Muscle of back (tissue), 11 donors: ENCODE measurements around the gene FNTB. TPM values are rescaled to one million over a fixed set of nuclear protein-coding genes. Genes with fewer than 3 reads are reported as not detected.
"Not testable (repeated sequence)": the region's sequence is repeated elsewhere in the genome, so short reads cannot be mapped to it uniquely, and the experiment has no call there.

Experiments
- DNase-seq, 3 donors: peaks; one replicate each; pipeline versions ENCODE4 v3.0.0 to v3.0.0-alpha.2; 2013
- polyA plus RNA-seq, 10 donors: library from polyadenylated mRNA; unstranded; fragments of 120-200 nt; gene quantifications; one replicate each; pipeline ENCODE4 v1.2.1, GENCODE V29; 2013; ENCODE audit not compliant: insufficient read length in 10 of 10

FNTB gene
- polyA plus RNA-seq, 10 donors = 15.2 to 26.5 (median 19.6) TPM

DNA sequence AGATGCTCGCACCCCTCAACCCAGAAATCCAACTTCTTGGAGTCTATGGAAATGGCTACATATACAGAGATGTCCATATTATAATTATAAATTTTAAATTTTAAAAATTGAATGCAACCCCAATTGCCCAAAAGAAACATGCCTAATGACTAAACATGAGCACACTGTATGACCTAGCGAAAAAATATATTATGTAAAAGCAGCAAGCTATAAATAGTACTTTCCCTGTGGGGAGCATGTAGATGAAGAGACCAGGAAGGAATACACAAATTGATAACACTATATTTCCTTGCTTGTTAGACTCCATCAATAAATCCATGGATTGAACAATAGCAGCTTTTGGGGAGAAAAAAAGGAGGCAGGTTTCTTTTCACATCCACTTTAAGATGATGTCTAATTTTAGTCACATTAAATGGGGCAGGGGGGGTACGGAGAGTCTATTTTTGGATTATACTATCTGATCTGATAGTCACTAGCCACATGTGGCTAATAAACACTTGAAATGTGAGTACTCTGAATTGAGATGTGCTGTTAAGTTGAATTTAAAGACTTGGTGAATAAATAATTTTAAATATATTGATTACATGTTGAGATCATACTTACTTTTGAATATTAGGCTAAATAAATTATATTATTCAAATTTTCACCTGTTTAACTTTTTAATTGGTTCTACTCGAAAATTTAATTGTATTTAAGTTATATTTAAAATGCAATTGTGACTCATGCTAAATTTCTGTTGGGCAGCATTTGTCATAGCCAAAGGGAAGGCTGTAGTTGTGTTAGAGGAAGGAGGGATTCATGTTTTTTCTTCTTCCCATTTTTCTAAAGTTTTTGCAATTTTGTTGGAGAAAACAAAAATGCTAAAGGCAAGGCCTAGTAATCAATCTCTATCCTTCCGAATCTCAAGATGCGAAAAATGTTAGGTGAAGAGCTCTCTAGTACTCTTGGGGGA is 98.1 kb downstream of the FNTB start:
- no peak for DNase-seq

GRCh38 chr14:65086686-65087085 is 100.0 kb downstream of the FNTB start:
- DNase-seq = not testable (repeated sequence)

- not testable (repeated sequence) for DNase-seq
Measured at GRCh38 chr14:65087835-65088234, 101.1 kb downstream of the FNTB start.

- DNase-seq = no peak
Measured at GRCh38 chr14:65092349-65092748, 105.7 kb downstream of the FNTB start.

DNA sequence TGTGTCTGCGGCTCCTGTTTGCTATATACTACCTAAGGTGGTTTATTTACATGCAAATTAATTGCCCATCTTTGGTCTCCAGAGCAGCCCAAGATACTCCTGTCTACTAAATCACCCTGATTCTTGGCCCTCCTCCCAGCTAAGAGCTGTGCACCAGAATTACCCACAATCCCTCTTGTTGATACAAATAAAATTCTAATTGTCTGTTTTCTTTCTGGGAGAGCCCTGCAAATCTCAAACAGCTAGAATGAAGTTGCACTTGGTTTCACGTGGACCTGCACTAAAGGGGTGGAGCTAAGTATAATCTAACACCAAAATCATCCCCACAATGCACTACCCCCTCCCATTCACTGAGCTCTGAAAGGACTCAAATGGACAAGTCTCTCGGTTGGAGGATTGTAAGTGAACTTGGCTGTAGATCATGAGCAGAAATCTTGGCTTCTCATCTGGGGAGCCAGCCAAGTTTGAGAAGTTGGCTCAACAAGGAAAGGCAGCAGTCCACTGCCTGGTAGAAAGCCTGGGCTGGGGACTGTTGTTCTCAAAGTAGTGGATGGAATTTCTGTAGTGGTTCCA is 109.0 kb downstream of the FNTB start:
- DNase-seq = peak; percentile 73 to 92 (median 87)

GRCh38 chr14:65096323-65097089 is 109.8 kb downstream of the FNTB start:
- DNase-seq = peak in 1 of 3 donors; percentile 27

DNA sequence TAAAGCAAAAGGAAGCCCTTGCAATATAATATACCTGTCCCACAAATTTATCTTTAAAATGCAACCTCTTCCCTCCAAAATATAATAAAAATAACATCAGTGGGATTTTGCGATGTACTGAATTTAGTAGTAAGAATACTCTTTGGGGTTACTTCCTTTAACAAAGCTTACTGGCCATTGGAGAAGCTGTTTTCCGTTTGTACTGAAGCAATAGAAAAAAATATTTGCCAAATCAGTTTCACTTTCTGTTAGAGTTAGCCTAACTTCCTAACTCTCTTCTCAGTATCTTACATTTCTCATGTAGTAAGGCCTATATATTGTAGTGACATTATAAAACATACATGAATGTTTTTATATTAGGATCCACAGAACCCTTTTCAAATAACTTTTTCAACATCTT is 111.9 kb downstream of the FNTB start:
- DNase-seq = peak in 1 of 3 donors; percentile 24

- no peak for DNase-seq
Measured at GRCh38 chr14:65100922-65101541, 114.3 kb downstream of the FNTB start.

- DNase-seq = peak in 1 of 3 donors; percentile 28
Measured at GRCh38 chr14:65101631-65102440, 115.1 kb downstream of the FNTB start.

- peak; percentile 96 to 99 (median 98) for DNase-seq
Measured at GRCh38 chr14:65102441-65103149, 115.9 kb downstream of the FNTB start, which contains the start of gene MAX. MAX (minus strand) TSS chr14:65102517; CDS start chr14:65102339, 178 bp downstream.

DNA sequence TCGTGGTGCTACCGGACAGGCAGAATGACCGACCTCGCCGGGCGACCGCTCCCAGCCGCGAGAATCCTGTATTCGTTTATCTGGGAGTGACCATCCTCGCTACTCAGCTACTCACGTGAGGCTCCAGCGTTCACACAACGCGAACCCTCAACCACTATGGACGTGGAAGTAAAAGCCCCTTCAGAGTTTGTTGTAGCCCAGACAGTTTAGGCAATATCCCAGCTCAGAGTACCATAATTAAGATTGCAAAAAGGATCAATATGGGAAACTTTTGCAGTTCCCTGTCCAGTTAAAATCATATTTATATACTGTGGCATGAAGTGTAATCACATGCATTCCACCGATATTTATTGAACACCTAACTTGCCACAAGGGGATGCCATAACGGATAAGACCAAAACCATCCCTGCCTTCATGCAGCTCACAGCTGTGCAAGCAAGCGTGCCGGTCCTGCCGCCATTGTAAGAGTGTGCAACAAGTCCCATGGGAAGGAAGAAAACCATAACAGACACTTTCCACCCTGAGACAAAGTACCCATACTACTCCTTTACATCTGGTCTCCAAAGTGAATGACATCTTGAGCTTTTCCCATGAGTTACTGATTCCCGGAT is 116.6 kb downstream of the FNTB start:
- DNase-seq = peak in 1 of 3 donors; percentile 11

DNA sequence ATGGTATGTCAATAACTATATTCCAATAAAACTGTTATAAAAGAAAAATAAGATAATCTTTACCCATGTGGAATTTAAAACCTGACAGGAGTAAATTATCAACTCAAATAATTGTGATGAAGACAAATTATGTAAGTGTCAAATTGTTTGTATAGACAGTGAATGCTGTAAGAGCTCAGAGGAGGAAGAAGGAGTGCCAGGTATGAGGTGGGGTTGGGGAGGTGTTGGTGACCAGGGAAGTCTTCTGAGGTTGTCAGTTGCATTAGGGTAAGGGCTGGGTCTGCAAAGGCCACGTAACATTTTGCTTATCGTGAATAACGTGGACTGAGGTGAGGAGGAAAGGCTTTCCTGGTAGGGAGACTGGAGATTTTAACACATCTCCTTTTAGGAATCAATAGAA is 118.1 kb downstream of the FNTB start:
- DNase-seq = no peak

DNA sequence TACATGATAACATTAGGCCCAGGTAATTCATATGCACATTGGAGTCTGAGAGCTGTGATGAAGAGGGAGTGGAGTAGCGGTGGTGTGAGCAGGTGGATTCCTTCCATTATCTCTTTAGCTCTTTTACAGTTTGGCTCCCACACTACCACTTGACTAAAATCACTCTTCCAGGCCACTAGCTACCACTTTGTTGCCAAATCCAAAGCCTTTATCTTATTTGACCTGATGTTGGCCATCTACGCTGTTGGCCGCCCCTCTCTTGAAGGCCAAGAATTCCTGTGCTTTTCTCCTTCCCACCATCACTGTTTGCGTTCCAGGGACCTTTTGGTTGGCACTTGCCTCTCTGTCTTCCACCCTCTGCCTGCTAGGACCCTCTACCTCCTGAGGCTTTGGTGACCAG is 119.6 kb downstream of the FNTB start:
- no peak for DNase-seq

GRCh38 chr14:65106736-65107135 is 120.0 kb downstream of the FNTB start:
- no peak for DNase-seq

DNA sequence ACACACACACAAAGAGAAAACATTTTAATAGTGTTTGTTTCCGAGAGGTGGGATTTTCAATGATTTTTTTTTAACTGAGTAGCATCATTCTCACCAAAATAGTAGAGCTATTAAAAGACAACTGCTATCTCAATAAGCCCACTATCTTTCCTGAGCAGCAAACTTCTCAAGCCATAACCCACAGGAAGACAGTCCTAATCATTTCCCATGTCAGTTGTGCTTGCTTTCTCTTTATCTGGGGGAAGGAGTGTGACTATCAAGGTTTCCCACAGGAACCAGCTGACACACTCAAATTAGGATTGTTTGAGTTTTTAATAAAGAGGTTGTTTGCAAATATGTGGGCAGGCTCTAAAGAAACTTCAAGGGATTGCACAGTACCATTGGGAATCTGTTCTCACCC is 120.5 kb downstream of the FNTB start:
- no peak for DNase-seq

DNA sequence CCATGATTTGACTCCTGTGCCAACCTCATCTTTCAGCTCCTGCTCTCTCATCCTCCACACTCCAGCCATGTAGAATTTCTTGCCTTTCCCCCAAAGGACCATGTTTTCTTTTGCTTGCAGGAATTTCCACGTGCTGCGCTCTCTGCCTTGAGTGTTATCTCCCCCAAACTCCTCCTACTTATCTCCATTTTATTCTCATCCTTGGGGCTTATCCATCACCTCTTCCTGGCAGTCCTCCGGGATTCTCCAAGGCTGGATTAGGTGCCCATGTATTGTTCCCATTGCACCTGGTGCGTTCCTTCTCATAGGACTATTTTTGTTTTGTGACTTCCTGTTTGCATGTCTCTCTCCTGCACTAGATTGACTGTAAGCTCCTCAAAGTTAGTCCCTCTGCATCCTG is 122.7 kb downstream of the FNTB start:
- DNase-seq = no peak

DNA sequence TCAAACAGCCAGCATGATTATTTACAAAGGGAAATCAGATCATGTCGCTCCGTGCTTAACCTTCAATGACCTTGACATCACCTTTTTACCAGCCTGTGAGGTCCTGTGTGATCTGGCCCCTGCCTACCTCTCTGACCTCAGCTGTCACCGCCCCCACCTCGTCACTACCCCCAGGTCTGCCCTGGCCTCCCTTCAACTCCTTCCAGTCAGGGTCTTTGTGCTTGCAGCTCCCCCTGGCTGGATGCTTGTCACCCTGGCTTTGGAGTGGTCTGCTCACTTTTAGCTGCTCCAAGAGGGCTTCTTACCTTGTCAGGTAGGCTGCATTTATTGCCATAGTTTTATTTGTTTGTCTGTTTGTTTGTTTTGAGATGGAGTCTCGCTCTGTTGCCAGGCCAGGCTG is 123.8 kb downstream of the FNTB start:
- no peak for DNase-seq
